ENCODE measurements around the gene MSI2.

The MSI2 gene

GRCh38 chr17:57453841-57454425 is 197.6 kb downstream of the MSI2 start:
- H3K4me3 ChIP-seq: no peak overlapping the region
- in situ Hi-C loops (cut with MboI; ENCODE audit: low sequenced_read_pairs): no loop called here
- no peaks in the 10 kb centered on the region for H3K4me1 ChIP-seq
- H3K36me3 ChIP-seq (replicated peaks): no peaks in the 10 kb centered on the region
- H3K9me3 ChIP-seq: no peaks in the 10 kb centered on the region
- no peaks in the 10 kb centered on the region for H3K27me3 ChIP-seq (ENCODE audit: low read depth)
- DNase-seq (ENCODE audit: low spot score in 2 of 2): no peak

GRCh38 chr17:57454729-57455062 is 198.4 kb downstream of the MSI2 start:
- in situ Hi-C loops (cut with MboI; ENCODE audit: low sequenced_read_pairs): no loop called here
- Histone ChIP-seq H3K27me3 (ENCODE audit: low read depth) (no peaks in the 10 kb centered on the region), H3K4me1 (no peaks in the 10 kb centered on the region)

GRCh38 chr17:57455063-57455914 is 199.0 kb downstream of the MSI2 start:
- Histone ChIP-seq H3K27me3 (ENCODE audit: low read depth) (no peaks in the 10 kb centered on the region), H3K4me1 (no peaks in the 10 kb centered on the region), H3K36me3 (replicated peaks) (no peaks in the 10 kb centered on the region), H3K9me3 (no peaks in the 10 kb centered on the region), H3K4me3 (no peak overlapping the region)
- in situ Hi-C loops (cut with MboI; ENCODE audit: low sequenced_read_pairs): no loop called here
- no peak for DNase-seq (ENCODE audit: low spot score in 2 of 2)

More at GRCh38 chr17:57454729-57455062, 198.4 kb downstream of the MSI2 start:
- H3K36me3 ChIP-seq (replicated peaks): no peaks in the 10 kb centered on the region
- no peak overlapping the region for H3K4me3 ChIP-seq
- no peaks in the 10 kb centered on the region for H3K9me3 ChIP-seq
- no peak for DNase-seq (ENCODE audit: low spot score in 2 of 2)

GRCh38 chr17:57456622-57457021 is 200.3 kb downstream of the MSI2 start:
- no peaks in the 10 kb centered on the region for H3K4me1 ChIP-seq
- no peaks in the 10 kb centered on the region for H3K27me3 ChIP-seq (ENCODE audit: low read depth)
- DNase-seq (ENCODE audit: low spot score in 2 of 2): no peak
- no peaks in the 10 kb centered on the region for H3K36me3 ChIP-seq (replicated peaks)
- no peaks in the 10 kb centered on the region for H3K9me3 ChIP-seq
- no peak overlapping the region for H3K4me3 ChIP-seq
- in situ Hi-C loops (cut with MboI; ENCODE audit: low sequenced_read_pairs): no loop called here

GRCh38 chr17:57457188-57457587 is 200.9 kb downstream of the MSI2 start:
- in situ Hi-C loops (cut with MboI; ENCODE audit: low sequenced_read_pairs): no loop called here
- no peaks in the 10 kb centered on the region for H3K36me3 ChIP-seq (replicated peaks)
- H3K27me3 ChIP-seq (ENCODE audit: low read depth): no peaks in the 10 kb centered on the region
- no peaks in the 10 kb centered on the region for H3K9me3 ChIP-seq
- no peak for DNase-seq (ENCODE audit: low spot score in 2 of 2)
- H3K4me3 ChIP-seq: no peak overlapping the region
- H3K4me1 ChIP-seq: no peaks in the 10 kb centered on the region

GRCh38 chr17:57458718-57459285 is 202.5 kb downstream of the MSI2 start:
- in situ Hi-C loops (cut with MboI; ENCODE audit: low sequenced_read_pairs): no loop called here
- Histone ChIP-seq H3K36me3 (replicated peaks) (no peaks in the 10 kb centered on the region), H3K27me3 (ENCODE audit: low read depth) (no peaks in the 10 kb centered on the region)

GRCh38 chr17:57459286-57459915 is 203.1 kb downstream of the MSI2 start:
- no peaks in the 10 kb centered on the region for H3K9me3 ChIP-seq
- H3K4me1 ChIP-seq: no peaks in the 10 kb centered on the region
- H3K4me3 ChIP-seq: no peak overlapping the region
- in situ Hi-C loops (cut with MboI; ENCODE audit: low sequenced_read_pairs): no loop called here
- DNase-seq (ENCODE audit: low spot score in 2 of 2): no peak
- H3K36me3 ChIP-seq (replicated peaks): no peaks in the 10 kb centered on the region
- no peaks in the 10 kb centered on the region for H3K27me3 ChIP-seq (ENCODE audit: low read depth)

More at GRCh38 chr17:57458718-57459285, 202.5 kb downstream of the MSI2 start:
- Histone ChIP-seq H3K4me3 (no peak overlapping the region), H3K4me1 (no peaks in the 10 kb centered on the region), H3K9me3 (no peaks in the 10 kb centered on the region)
- DNase-seq (ENCODE audit: low spot score in 2 of 2): no peak

GRCh38 chr17:57461082-57461481 is 204.8 kb downstream of the MSI2 start:
- H3K9me3 ChIP-seq: no peaks in the 10 kb centered on the region
- peaks cover 8% of the 10 kb centered on the region for H3K4me1 ChIP-seq
- no peaks in the 10 kb centered on the region for H3K27me3 ChIP-seq (ENCODE audit: low read depth)
- no peak for DNase-seq (ENCODE audit: low spot score in 2 of 2)
- in situ Hi-C loops (cut with MboI; ENCODE audit: low sequenced_read_pairs): no loop called here
- no peak overlapping the region for H3K4me3 ChIP-seq
- no peaks in the 10 kb centered on the region for H3K36me3 ChIP-seq (replicated peaks)

- in situ Hi-C loops (cut with MboI; ENCODE audit: low sequenced_read_pairs): no loop called here
- Histone ChIP-seq H3K27me3 (ENCODE audit: low read depth) (no peaks in the 10 kb centered on the region), H3K4me3 (no peak overlapping the region), H3K9me3 (no peaks in the 10 kb centered on the region), H3K36me3 (replicated peaks) (no peaks in the 10 kb centered on the region), H3K4me1 (peaks cover 14% of the 10 kb centered on the region)
- DNase-seq (ENCODE audit: low spot score in 2 of 2): no peak
Measured at GRCh38 chr17:57462007-57462579, 205.8 kb downstream of the MSI2 start.

- H3K4me1 ChIP-seq: peaks cover 14% of the 10 kb centered on the region
- in situ Hi-C loops (cut with MboI; ENCODE audit: low sequenced_read_pairs): no loop called here
Measured at GRCh38 chr17:57463103-57463885, 207.0 kb downstream of the MSI2 start.

GRCh38 chr17:57464191-57464864 is 208.0 kb downstream of the MSI2 start:
- no peaks in the 10 kb centered on the region for H3K27me3 ChIP-seq (ENCODE audit: low read depth)
- in situ Hi-C loops (cut with MboI; ENCODE audit: low sequenced_read_pairs): no loop called here
- no peak overlapping the region for H3K4me3 ChIP-seq
- peaks cover 18% of the 10 kb centered on the region for H3K4me1 ChIP-seq
- H3K9me3 ChIP-seq: no peaks in the 10 kb centered on the region
- no peaks in the 10 kb centered on the region for H3K36me3 ChIP-seq (replicated peaks)
- no peak for DNase-seq (ENCODE audit: low spot score in 2 of 2)

More at GRCh38 chr17:57463103-57463885, 207.0 kb downstream of the MSI2 start:
- Histone ChIP-seq H3K9me3 (no peaks in the 10 kb centered on the region), H3K36me3 (replicated peaks) (no peaks in the 10 kb centered on the region), H3K4me3 (no peak overlapping the region), H3K27me3 (ENCODE audit: low read depth) (no peaks in the 10 kb centered on the region)
- no peak for DNase-seq (ENCODE audit: low spot score in 2 of 2)

- Histone ChIP-seq H3K27me3 (ENCODE audit: low read depth) (no peaks in the 10 kb centered on the region), H3K4me3 (no peak overlapping the region), H3K9me3 (no peaks in the 10 kb centered on the region), H3K4me1 (peaks cover 18% of the 10 kb centered on the region), H3K36me3 (replicated peaks) (no peaks in the 10 kb centered on the region)
- DNase-seq (ENCODE audit: low spot score in 2 of 2): no peak
- in situ Hi-C loops (cut with MboI; ENCODE audit: low sequenced_read_pairs): no loop called here
Measured at GRCh38 chr17:57465610-57466009, 209.3 kb downstream of the MSI2 start.

GRCh38 chr17:57466017-57466471 is 209.7 kb downstream of the MSI2 start:
- DNase-seq (ENCODE audit: low spot score in 2 of 2): peak; percentile 69 to 71
- Histone ChIP-seq H3K4me3 (no peak overlapping the region), H3K9me3 (no peaks in the 10 kb centered on the region), H3K36me3 (replicated peaks) (no peaks in the 10 kb centered on the region), H3K4me1 (peaks cover 18% of the 10 kb centered on the region), H3K27me3 (ENCODE audit: low read depth) (no peaks in the 10 kb centered on the region)
- in situ Hi-C loops (cut with MboI; ENCODE audit: low sequenced_read_pairs): no loop called here
